ENCODE measurements around the gene KLF13. TPM values are rescaled to one million over a fixed set of nuclear protein-coding genes. Genes with fewer than 3 reads are reported as not detected.

KLF13 gene
- total and polyA plus RNA-seq, 11 donors = 22.4 to 74.0 (median 56.4) TPM

- Histone ChIP-seq H3K4me3 (no peak overlapping the region), H3K27ac (peak overlapping the region in 6 of 12 donors; percentile 1 to 95 (median 40)), H3K27me3 (no peaks in the 10 kb centered on the region), H3K36me3 (no peaks in the 10 kb centered on the region), H3K4me1 (peaks cover 0 to 46% (median 20%) of the 10 kb centered on the region in 12 donors), H3K9me3 (peaks cover 0 to 12% (median 0%) of the 10 kb centered on the region in 12 donors)
- no peak for DNase-seq
- TF ChIP-seq POLR2A (IDR thresholded peaks at IDR 0.05) = no peak
- TF ChIP-seq CTCF (IDR thresholded peaks at IDR 0.05) = no peak
- WGBS, 4 donors = 87 to 91% (median 88%) methylated on average over 4 of the region's 4 CpGs
- ATAC-seq = no peak
- intact Hi-C loops (cut with DNase I) = loop anchor here in 1 of 10 donors (2.0 kb wide), 1 partner anchor 21 kb away; no protein-coding TSS in a partner anchor
These were observed 62.9 kb downstream of the KLF13 start for GRCh38 chr15:31389576-31389975.

- intact Hi-C loops (cut with DNase I) = loop anchor here in 4 of 10 donors (2.0 to 10.0 kb wide), 6 partner anchors 19 to 395 kb away; partner anchors contain the start of gene MTMR10 (in 1 of the 4)
- Histone ChIP-seq H3K9me3 (peaks cover 0 to 12% (median 0%) of the 10 kb centered on the region in 12 donors), H3K36me3 (no peaks in the 10 kb centered on the region), H3K27me3 (no peaks in the 10 kb centered on the region), H3K27ac (peak overlapping the region in 4 of 12 donors; percentile 41 to 95 (median 60)), H3K4me1 (peaks cover 0 to 46% (median 20%) of the 10 kb centered on the region in 12 donors), H3K4me3 (no peak overlapping the region)
- WGBS, 4 donors = 91 to 96% (median 93%) methylated on average over 3 of the region's 3 CpGs
- ATAC-seq (no peak), DNase-seq (no peak)
- TF ChIP-seq CTCF (IDR thresholded peaks at IDR 0.05) (peak in 2 of 12 donors; percentile 12 to 13), POLR2A (IDR thresholded peaks at IDR 0.05) (no peak)
These were observed 63.4 kb downstream of the KLF13 start for GRCh38 chr15:31390029-31390428.

GRCh38 chr15:31390777-31391486, 64.3 kb downstream of the KLF13 start:
- peak overlapping the region in 7 of 12 donors; percentile 57 to 81 (median 75) for H3K4me3 ChIP-seq
- no peak for ATAC-seq
- H3K4me1 ChIP-seq = peaks cover 0 to 41% (median 19%) of the 10 kb centered on the region in 12 donors
- intact Hi-C loops (cut with DNase I) = loop anchor here in 4 of 10 donors (2.0 to 10.0 kb wide), 6 partner anchors 20 to 396 kb away; partner anchors contain the start of gene MTMR10 (in 1 of the 4)
- H3K27ac ChIP-seq = peak overlapping the region; percentile 92 to 99 (median 96)
- no peak for TF ChIP-seq CTCF (IDR thresholded peaks at IDR 0.05)
- no peak for TF ChIP-seq POLR2A (IDR thresholded peaks at IDR 0.05)
- no peaks in the 10 kb centered on the region for H3K27me3 ChIP-seq
- H3K9me3 ChIP-seq = peaks cover 0 to 12% (median 0%) of the 10 kb centered on the region in 12 donors
- no peaks in the 10 kb centered on the region for H3K36me3 ChIP-seq
- DNase-seq = peak in 2 of 5 donors; percentile 15 to 21
- 67 to 78% (median 69%) methylated on average over 6 of the region's 6 CpGs for WGBS, 4 donors
